DOHH2 (cell line): Measurements from ENCODE around the gene NAA60.
"Not testable (repeated sequence)": the region's sequence is repeated elsewhere in the genome, so short reads cannot be mapped to it uniquely, and the experiment has no call there.

ENCODE experiments used
- H3F3A ChIP-seq: fragments of 200-600 bp; sonication (generic), shearing (Covaris generic); 2 replicates; pipeline ENCODE4 v1.6.0; 2016; ENCODE audit warnings: antibody characterized with exemption, mild to moderate bottlenecking; ENCODE audit not compliant: control insufficient read depth, insufficient read depth
- H3K27ac ChIP-seq: fragments of 200-600 bp; sonication (generic); 2 replicates; pipeline ENCODE4 v1.5.1; 2014; ENCODE audit warnings: low read depth, mild to moderate bottlenecking, low read length, moderate library complexity
- H3K27me3 ChIP-seq: fragments of 200-600 bp; sonication (generic); 2 replicates; pipeline ENCODE4 v1.6.1; 2014; ENCODE audit warnings: mild to moderate bottlenecking, low read length, mixed read lengths; ENCODE audit not compliant: control insufficient read depth
- H3K36me3 ChIP-seq: fragments of 200-600 bp; sonication (generic); 2 replicates; pipeline ENCODE4 v1.6.1; 2014; ENCODE audit warnings: mild to moderate bottlenecking, low read length, moderate library complexity, mixed read lengths; ENCODE audit not compliant: control insufficient read depth
- H3K4me1 ChIP-seq: fragments of 200-600 bp; sonication (generic); 2 replicates; pipeline ENCODE4 v1.6.1; 2014; ENCODE audit warnings: mild to moderate bottlenecking, low read length, mixed read lengths; ENCODE audit not compliant: control insufficient read depth
- H3K4me2 ChIP-seq: fragments of 200-600 bp; sonication (generic); 2 replicates; pipeline ENCODE4 v1.6.0; 2014; ENCODE audit warnings: mild to moderate bottlenecking, low read length, moderate library complexity
- H3K4me3 ChIP-seq: fragments of 200-600 bp; sonication (generic); 2 replicates; pipeline ENCODE4 v1.5.1; 2014; ENCODE audit warnings: mild to moderate bottlenecking, low read length, mixed read lengths
- H3K79me2 ChIP-seq: fragments of 200-600 bp; sonication (generic); 2 replicates; pipeline ENCODE4 v1.6.1; 2014; ENCODE audit warnings: mild to moderate bottlenecking, low read length, mixed read lengths; ENCODE audit not compliant: control insufficient read depth
- H3K9me2 ChIP-seq: fragments of 200-600 bp; sonication (generic); replicated peaks from 2 replicates; pipeline ENCODE4 v1.6.1; 2014; ENCODE audit warnings: mild to moderate bottlenecking, low read length, mixed read lengths; ENCODE audit not compliant: control insufficient read depth
- H3K9me3 ChIP-seq: fragments of 200-600 bp; sonication (generic); 2 replicates; pipeline ENCODE4 v1.6.1; 2014; ENCODE audit warnings: antibody characterized with exemption, low read length, mixed read lengths; ENCODE audit not compliant: control insufficient read depth, insufficient read depth
- H4K20me1 ChIP-seq: fragments of 200-600 bp; sonication (generic); 2 replicates; pipeline ENCODE4 v1.6.0; 2014; ENCODE audit warnings: low read depth, mild to moderate bottlenecking, antibody characterized with exemption, low read length, moderate library complexity; ENCODE audit not compliant: control insufficient read depth, insufficient read depth
- CTCF ChIP-seq: fragments of 200-600 bp; sonication (generic); IDR thresholded peaks from one replicate; pipeline ENCODE4 v1.5.1; 2014; ENCODE audit warnings: antibody characterized with exemption, mild to moderate bottlenecking, low read depth, low read length; ENCODE audit not compliant: poor library complexity, severe bottlenecking
- EZH2phosphoT487 ChIP-seq: fragments of 200-600 bp; sonication (generic); IDR thresholded peaks from 2 replicates; pipeline ENCODE4 v1.6.1; 2017; ENCODE audit warnings: borderline replicate concordance, mild to moderate bottlenecking, antibody characterized with exemption, low read length, moderate library complexity, mixed read lengths

NAA60 gene

GRCh38 chr16:3520841-3521240, 77.4 kb downstream of the NAA60 start:
- no peak for TF ChIP-seq CTCF
- no peak for TF ChIP-seq EZH2phosphoT487
- no peaks in the 10 kb centered on the region for H3K9me2 ChIP-seq
- no peaks in the 10 kb centered on the region for H4K20me1 ChIP-seq
- H3K27ac ChIP-seq: no peak overlapping the region
- no peaks in the 10 kb centered on the region for H3K27me3 ChIP-seq
- no peaks in the 10 kb centered on the region for H3K9me3 ChIP-seq
- H3K36me3 ChIP-seq: peaks cover 19% of the 10 kb centered on the region
- no peak overlapping the region for H3K4me2 ChIP-seq
- 0 out of 2 replicates have a peak, but pooled peaks cover 5% of the 10 kb centered on the region for H3F3A ChIP-seq
- no peaks in the 10 kb centered on the region for H3K79me2 ChIP-seq
- H3K4me3 ChIP-seq: no peak overlapping the region
- peaks cover 12% of the 10 kb centered on the region for H3K4me1 ChIP-seq

- H3K27me3 ChIP-seq: no peaks in the 10 kb centered on the region
- peaks cover 32% of the 10 kb centered on the region for H3K4me1 ChIP-seq
- no peak overlapping the region for H3K4me3 ChIP-seq
- no peaks in the 10 kb centered on the region for H3K9me2 ChIP-seq
- no peaks in the 10 kb centered on the region for H4K20me1 ChIP-seq
- TF ChIP-seq EZH2phosphoT487: no peak
- no peak overlapping the region for H3K27ac ChIP-seq
- peaks cover 11% of the 10 kb centered on the region for H3F3A ChIP-seq
- peaks cover 23% of the 10 kb centered on the region for H3K36me3 ChIP-seq
- H3K4me2 ChIP-seq: no peak overlapping the region
- no peaks in the 10 kb centered on the region for H3K9me3 ChIP-seq
- no peaks in the 10 kb centered on the region for H3K79me2 ChIP-seq
These were observed 79.8 kb downstream of the NAA60 start for GRCh38 chr16:3523281-3523680.

- Histone ChIP-seq H4K20me1 (no peaks in the 10 kb centered on the region), H3F3A (peaks cover 11% of the 10 kb centered on the region), H3K9me3 (no peaks in the 10 kb centered on the region), H3K9me2 (no peaks in the 10 kb centered on the region), H3K36me3 (peaks cover 29% of the 10 kb centered on the region), H3K4me3 (peak overlapping the region; percentile 43), H3K27ac (peak overlapping the region; percentile 18; the same call in 1 of the 2 replicates), H3K4me1 (peaks cover 32% of the 10 kb centered on the region), H3K79me2 (no peaks in the 10 kb centered on the region), H3K4me2 (peak overlapping the region; percentile 38), H3K27me3 (no peaks in the 10 kb centered on the region)
- no peak for TF ChIP-seq CTCF
- TF ChIP-seq EZH2phosphoT487: no peak
These were observed 82.5 kb downstream of the NAA60 start for GRCh38 chr16:3525951-3526350.

- not testable (repeated sequence) for H3K27me3 ChIP-seq, H3K4me2 ChIP-seq, H3K9me3 ChIP-seq, H3K27ac ChIP-seq, H3K9me2 ChIP-seq, H4K20me1 ChIP-seq, H3K4me3 ChIP-seq, H3K79me2 ChIP-seq
- Histone ChIP-seq H3K36me3 (peaks cover 29% of the 10 kb centered on the region), H3K4me1 (peaks cover 32% of the 10 kb centered on the region), H3F3A (peaks cover 11% of the 10 kb centered on the region)
- TF ChIP-seq CTCF: peak; percentile 57
These were observed 83.8 kb downstream of the NAA60 start for GRCh38 chr16:3527216-3527829.
